Neural cell (in vitro differentiated cells): ENCODE measurements around the gene MAGI2. TPM values are rescaled to one million over a fixed set of nuclear protein-coding genes. Genes with fewer than 3 reads are reported as not detected.
A peak's percentile ranks its signal among the peaks of the same experiment; 100 is the strongest.
"Not testable (repeated sequence)": the region's sequence is repeated elsewhere in the genome, so short reads cannot be mapped to it uniquely, and the experiment has no call there.

Source experiments
- H2AFZ ChIP-seq: fragments of 200-600, 300-800 bp; sonication (generic), shearing (Covaris generic); 2 replicates; pipeline ENCODE4 v1.6.0; 2014; ENCODE audit warnings: low read depth, mild to moderate bottlenecking, antibody characterized with exemption, low read length, moderate library complexity
- H3F3A ChIP-seq: fragments of 200-600 bp; shearing (Covaris generic); 2 replicates; pipeline ENCODE4 v1.6.1; 2016; ENCODE audit warnings: mild to moderate bottlenecking, moderate library complexity, mixed read lengths, antibody characterized with exemption, low read length; ENCODE audit not compliant: insufficient read depth, poor library complexity, severe bottlenecking
- H3K27ac ChIP-seq: fragments of 200-600, 300-800 bp; sonication (generic), shearing (Covaris generic); 2 replicates; pipeline ENCODE4 v1.5.1; 2014; ENCODE audit warnings: mild to moderate bottlenecking, low read length, moderate library complexity
- H3K27me3 ChIP-seq: fragments of 300-800, 200-600 bp; sonication (generic), shearing (Covaris generic); 2 replicates; pipeline ENCODE4 v1.6.0; 2014; ENCODE audit warnings: mild to moderate bottlenecking, low read depth, low read length, moderate library complexity; ENCODE audit not compliant: insufficient read depth
- H3K36me3 ChIP-seq: fragments of 300-800, 200-600 bp; sonication (generic), shearing (Covaris generic); 2 replicates; pipeline ENCODE4 v1.5.1; 2014; ENCODE audit warnings: mild to moderate bottlenecking, antibody characterized with exemption, low read length, moderate library complexity; ENCODE audit not compliant: insufficient read depth
- H3K4me2 ChIP-seq: fragments of 300-800, 200-600 bp; sonication (generic), shearing (Covaris generic); 2 replicates; pipeline ENCODE4 v1.6.0; 2014; ENCODE audit warnings: mild to moderate bottlenecking, low read length
- H3K4me3 ChIP-seq: fragments of 300-800, 200-600 bp; sonication (generic), shearing (Covaris generic); 2 replicates; pipeline ENCODE4 v1.5.1; 2014; ENCODE audit warnings: mild to moderate bottlenecking, low read length, moderate library complexity
- H3K79me2 ChIP-seq: fragments of 200-600 bp; shearing (Covaris generic); replicated peaks from 2 replicates; pipeline ENCODE4 v1.6.0; 2014; ENCODE audit warnings: mild to moderate bottlenecking, low read length, moderate library complexity; ENCODE audit not compliant: insufficient read depth
- H3K9ac ChIP-seq: fragments of 300-800, 200-600 bp; sonication (generic), shearing (Covaris generic); 2 replicates; pipeline ENCODE4 v1.6.1; 2016; ENCODE audit warnings: mild to moderate bottlenecking, low read length, mixed read lengths
- H3K9me2 ChIP-seq: fragments of 200-600 bp; shearing (Covaris generic); 2 replicates; pipeline ENCODE4 v1.6.1; 2016; ENCODE audit warnings: mild to moderate bottlenecking, low read length, mixed read lengths; ENCODE audit not compliant: insufficient read depth
- H3K9me3 ChIP-seq: fragments of 200-600, 300-800 bp; sonication (generic), shearing (Covaris generic); 2 replicates; pipeline ENCODE4 v1.6.1; 2016; ENCODE audit warnings: mild to moderate bottlenecking, mixed run types, low read length, moderate library complexity, mixed read lengths
- H4K20me1 ChIP-seq: fragments of 200-600 bp; shearing (Covaris generic); 2 replicates; pipeline ENCODE4 v1.6.1; 2016; ENCODE audit warnings: mild to moderate bottlenecking, mixed run types; ENCODE audit not compliant: insufficient read depth
- EP300 ChIP-seq: fragments of 450-650 bp; conservative IDR thresholded peaks from 2 replicates; pipeline ENCODE4 v1.6.1; 2014; ENCODE audit warnings: antibody characterized with exemption, mild to moderate bottlenecking, moderate library complexity; ENCODE audit not compliant: poor library complexity, severe bottlenecking
- EZH2 ChIP-seq: fragments of 200-600, 300-800 bp; shearing (Covaris generic), sonication (generic); IDR thresholded peaks from 2 replicates; pipeline ENCODE4 v1.6.1; 2014; ENCODE audit warnings: antibody characterized with exemption, low read length, borderline replicate concordance, mild to moderate bottlenecking; ENCODE audit not compliant: insufficient read depth, poor library complexity, severe bottlenecking
- MXI1 ChIP-seq: fragments of 450-650 bp; conservative IDR thresholded peaks from 2 replicates; pipeline ENCODE4 v1.6.1; 2014; ENCODE audit warnings: antibody characterized with exemption, mild to moderate bottlenecking; ENCODE audit not compliant: poor library complexity, severe bottlenecking
- POLR2AphosphoS5 ChIP-seq: IDR thresholded peaks from 2 replicates; pipeline ENCODE4 v1.6.1; 2012
- RAD21 ChIP-seq: fragments of 450-650 bp; conservative IDR thresholded peaks from 2 replicates; pipeline ENCODE4 v1.6.1; 2014; ENCODE audit warnings: antibody characterized with exemption, mild to moderate bottlenecking, moderate library complexity
- SMC3 ChIP-seq: fragments of 450-650 bp; conservative IDR thresholded peaks from 2 replicates; pipeline ENCODE4 v1.6.1; 2014; ENCODE audit warnings: antibody characterized with exemption, mild to moderate bottlenecking, moderate library complexity; ENCODE audit not compliant: poor library complexity
- TAF1 ChIP-seq: IDR thresholded peaks from 2 replicates; pipeline ENCODE4 v1.6.1; 2012; ENCODE audit warnings: low read depth
- polyA plus RNA-seq: library from polyadenylated mRNA; depleted of rRNA; stranded (reverse); fragments of >200 nt; gene quantifications from 2 replicates; pipeline ENCODE4 v1.2.3, GENCODE V29; 2014
- TF ChIP-seq, protein P1 (sequence below): IDR thresholded peaks from 2 replicates; pipeline ENCODE4 v1.6.1; 2012; ENCODE audit warnings: borderline replicate concordance
- TF ChIP-seq, protein P2 (sequence below): fragments of 450-650 bp; IDR thresholded peaks from 2 replicates; pipeline ENCODE4 v1.5.1; 2014; ENCODE audit warnings: antibody characterized with exemption, mild to moderate bottlenecking, moderate library complexity; ENCODE audit not compliant: poor library complexity, severe bottlenecking

Gene MAGI2
- polyA plus RNA-seq, 1 donor from 2014 or later, result 19.3 TPM

DNA sequence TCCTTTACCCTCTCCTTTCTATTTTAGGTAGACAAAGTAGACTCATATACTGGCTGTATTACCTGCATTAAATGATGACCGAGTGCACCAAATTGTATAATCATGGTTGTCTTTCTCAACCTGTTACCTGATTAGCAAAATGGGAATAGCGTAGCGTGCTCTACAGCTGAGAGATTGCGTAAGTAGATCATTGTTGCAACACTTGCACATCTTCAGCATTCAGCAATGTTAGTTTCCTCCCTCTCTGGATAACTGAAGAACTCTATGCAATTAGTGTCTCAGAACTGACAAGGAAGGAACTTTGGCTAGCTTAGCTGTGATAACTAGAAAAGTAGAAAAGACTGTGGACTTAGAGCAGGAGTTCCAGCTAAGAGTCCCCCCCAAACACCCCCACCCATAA, 867.5 kb downstream of the MAGI2 start:
- H3K9me2 ChIP-seq, result no peaks in the 10 kb centered on the region
- H3K36me3 ChIP-seq, result peaks cover 4% of the 10 kb centered on the region
- H4K20me1 ChIP-seq, result no peaks in the 10 kb centered on the region
- H3F3A ChIP-seq, result no peaks in the 10 kb centered on the region
- H3K9me3 ChIP-seq, result no peaks in the 10 kb centered on the region
- H3K27me3 ChIP-seq, result no peaks in the 10 kb centered on the region
- no peak overlapping the region for H3K9ac ChIP-seq
- H3K4me3 ChIP-seq, result no peak overlapping the region
- H3K4me2 ChIP-seq, result no peak overlapping the region
- H3K27ac ChIP-seq, result no peak overlapping the region
- H2AFZ ChIP-seq, result no peak overlapping the region
- no peaks in the 10 kb centered on the region for H3K79me2 ChIP-seq
- no peak for TF ChIP-seq MXI1
- no peak for TF ChIP-seq EZH2
- TF ChIP-seq POLR2AphosphoS5, result no peak
- TF ChIP-seq, protein P1, sequence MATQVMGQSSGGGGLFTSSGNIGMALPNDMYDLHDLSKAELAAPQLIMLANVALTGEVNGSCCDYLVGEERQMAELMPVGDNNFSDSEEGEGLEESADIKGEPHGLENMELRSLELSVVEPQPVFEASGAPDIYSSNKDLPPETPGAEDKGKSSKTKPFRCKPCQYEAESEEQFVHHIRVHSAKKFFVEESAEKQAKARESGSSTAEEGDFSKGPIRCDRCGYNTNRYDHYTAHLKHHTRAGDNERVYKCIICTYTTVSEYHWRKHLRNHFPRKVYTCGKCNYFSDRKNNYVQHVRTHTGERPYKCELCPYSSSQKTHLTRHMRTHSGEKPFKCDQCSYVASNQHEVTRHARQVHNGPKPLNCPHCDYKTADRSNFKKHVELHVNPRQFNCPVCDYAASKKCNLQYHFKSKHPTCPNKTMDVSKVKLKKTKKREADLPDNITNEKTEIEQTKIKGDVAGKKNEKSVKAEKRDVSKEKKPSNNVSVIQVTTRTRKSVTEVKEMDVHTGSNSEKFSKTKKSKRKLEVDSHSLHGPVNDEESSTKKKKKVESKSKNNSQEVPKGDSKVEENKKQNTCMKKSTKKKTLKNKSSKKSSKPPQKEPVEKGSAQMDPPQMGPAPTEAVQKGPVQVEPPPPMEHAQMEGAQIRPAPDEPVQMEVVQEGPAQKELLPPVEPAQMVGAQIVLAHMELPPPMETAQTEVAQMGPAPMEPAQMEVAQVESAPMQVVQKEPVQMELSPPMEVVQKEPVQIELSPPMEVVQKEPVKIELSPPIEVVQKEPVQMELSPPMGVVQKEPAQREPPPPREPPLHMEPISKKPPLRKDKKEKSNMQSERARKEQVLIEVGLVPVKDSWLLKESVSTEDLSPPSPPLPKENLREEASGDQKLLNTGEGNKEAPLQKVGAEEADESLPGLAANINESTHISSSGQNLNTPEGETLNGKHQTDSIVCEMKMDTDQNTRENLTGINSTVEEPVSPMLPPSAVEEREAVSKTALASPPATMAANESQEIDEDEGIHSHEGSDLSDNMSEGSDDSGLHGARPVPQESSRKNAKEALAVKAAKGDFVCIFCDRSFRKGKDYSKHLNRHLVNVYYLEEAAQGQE, result no peak
- TF ChIP-seq, protein P2, sequence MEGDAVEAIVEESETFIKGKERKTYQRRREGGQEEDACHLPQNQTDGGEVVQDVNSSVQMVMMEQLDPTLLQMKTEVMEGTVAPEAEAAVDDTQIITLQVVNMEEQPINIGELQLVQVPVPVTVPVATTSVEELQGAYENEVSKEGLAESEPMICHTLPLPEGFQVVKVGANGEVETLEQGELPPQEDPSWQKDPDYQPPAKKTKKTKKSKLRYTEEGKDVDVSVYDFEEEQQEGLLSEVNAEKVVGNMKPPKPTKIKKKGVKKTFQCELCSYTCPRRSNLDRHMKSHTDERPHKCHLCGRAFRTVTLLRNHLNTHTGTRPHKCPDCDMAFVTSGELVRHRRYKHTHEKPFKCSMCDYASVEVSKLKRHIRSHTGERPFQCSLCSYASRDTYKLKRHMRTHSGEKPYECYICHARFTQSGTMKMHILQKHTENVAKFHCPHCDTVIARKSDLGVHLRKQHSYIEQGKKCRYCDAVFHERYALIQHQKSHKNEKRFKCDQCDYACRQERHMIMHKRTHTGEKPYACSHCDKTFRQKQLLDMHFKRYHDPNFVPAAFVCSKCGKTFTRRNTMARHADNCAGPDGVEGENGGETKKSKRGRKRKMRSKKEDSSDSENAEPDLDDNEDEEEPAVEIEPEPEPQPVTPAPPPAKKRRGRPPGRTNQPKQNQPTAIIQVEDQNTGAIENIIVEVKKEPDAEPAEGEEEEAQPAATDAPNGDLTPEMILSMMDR, result no peak
- TF ChIP-seq TAF1, result no peak
- TF ChIP-seq SMC3, result no peak
- no peak for TF ChIP-seq EP300
- TF ChIP-seq RAD21, result no peak

DNA sequence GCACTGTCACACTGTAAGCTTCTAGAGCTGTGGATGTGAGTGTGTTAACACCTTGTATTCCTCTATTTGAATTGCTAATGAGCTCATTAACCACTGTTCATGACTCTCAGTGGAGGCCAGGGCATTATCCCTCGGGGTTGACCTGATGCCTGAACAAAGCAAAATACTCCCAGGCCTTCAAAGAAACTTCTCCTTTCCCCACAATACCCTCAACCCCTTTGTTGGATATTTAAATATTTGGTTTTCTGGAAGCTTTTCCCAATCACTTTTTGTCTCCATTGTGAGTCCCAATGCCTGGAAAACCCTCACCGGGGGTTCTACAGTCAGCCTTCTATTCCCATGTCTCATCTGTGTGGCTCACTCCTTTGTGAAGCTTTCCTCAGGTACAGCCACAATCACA, 874.8 kb downstream of the MAGI2 start:
- no peak overlapping the region for H3K4me3 ChIP-seq
- H3K9me2 ChIP-seq, result no peaks in the 10 kb centered on the region
- peaks cover 6% of the 10 kb centered on the region for H3F3A ChIP-seq
- H3K4me2 ChIP-seq, result no peak overlapping the region
- H2AFZ ChIP-seq, result no peak overlapping the region
- TF ChIP-seq SMC3, result no peak
- no peak for TF ChIP-seq POLR2AphosphoS5
- TF ChIP-seq MXI1, result no peak
- no peak for TF ChIP-seq EP300
- TF ChIP-seq, protein P1, result no peak
- no peaks in the 10 kb centered on the region for H3K79me2 ChIP-seq
- H3K27ac ChIP-seq, result peak overlapping the region; percentile 25
- H4K20me1 ChIP-seq, result no peaks in the 10 kb centered on the region
- H3K9me3 ChIP-seq, result no peaks in the 10 kb centered on the region
- H3K27me3 ChIP-seq, result no peaks in the 10 kb centered on the region
- no peaks in the 10 kb centered on the region for H3K36me3 ChIP-seq
- H3K9ac ChIP-seq, result no peak overlapping the region

DNA sequence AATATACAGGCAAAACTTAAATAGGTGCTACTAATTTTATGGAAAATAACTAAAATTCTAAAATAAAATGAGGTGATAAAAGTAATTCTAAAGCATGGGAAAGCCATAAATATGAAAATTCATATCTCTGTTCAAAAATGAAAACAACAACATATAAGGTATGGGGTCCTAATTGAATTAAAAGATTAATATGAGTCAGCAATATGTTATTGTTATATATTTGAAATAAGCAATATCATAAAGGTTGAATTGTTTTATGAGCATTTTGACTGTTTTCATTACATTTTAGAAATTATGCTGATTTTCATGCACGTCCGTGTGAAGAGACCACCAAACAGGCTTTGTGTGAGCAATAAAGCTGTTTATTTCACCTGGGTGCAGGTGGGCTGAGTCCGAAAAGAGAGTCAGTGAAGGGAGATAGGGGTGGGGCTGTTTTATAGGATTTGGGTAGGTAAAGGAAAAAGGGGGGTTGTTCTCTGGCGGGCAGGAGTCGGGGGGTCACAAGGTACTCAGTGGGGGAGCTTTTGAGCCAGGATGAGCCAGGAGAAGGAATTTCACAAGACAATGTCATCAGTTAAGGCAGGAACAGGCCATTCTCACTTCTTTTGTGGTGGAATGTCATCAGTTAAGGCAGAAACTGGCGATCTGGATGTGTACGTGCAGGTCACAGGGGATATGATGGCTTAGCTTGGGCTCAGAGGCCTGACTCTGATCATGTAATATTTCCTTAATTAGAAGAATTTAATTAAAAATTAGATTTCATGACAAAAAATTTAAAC, 876.1 kb downstream of the MAGI2 start:
- not testable (repeated sequence) for H3K27ac ChIP-seq, H3K9me3 ChIP-seq, H3F3A ChIP-seq, H3K9ac ChIP-seq, H3K4me2 ChIP-seq, H3K9me2 ChIP-seq, H3K36me3 ChIP-seq, H3K79me2 ChIP-seq, H2AFZ ChIP-seq, H3K27me3 ChIP-seq, H4K20me1 ChIP-seq, H3K4me3 ChIP-seq
